Stomach smooth muscle (tissue), 2 donors: Measurements from ENCODE around the gene SMYD3.
"Not testable (repeated sequence)": the region's sequence is repeated elsewhere in the genome, so short reads cannot be mapped to it uniquely, and the experiment has no call there.

Experiments
- H3K27ac ChIP-seq: one replicate; pipeline ENCODE4 v1.7.0; 2013; ENCODE audit warnings: mild to moderate bottlenecking, low read length, inconsistent platforms
- H3K27me3 ChIP-seq, 2 donors: one replicate each; pipeline ENCODE4 v1.7.0; 2013; ENCODE audit warnings: low read length in 2 of 2; ENCODE audit not compliant: insufficient read depth in 2 of 2, control insufficient read depth in 1 of 2
- H3K36me3 ChIP-seq, 2 donors: one replicate each; pipeline ENCODE4 v1.7.0; 2013; ENCODE audit warnings: low read length in 2 of 2; ENCODE audit not compliant: control insufficient read depth in 2 of 2, insufficient read depth in 2 of 2
- H3K4me1 ChIP-seq: one replicate; pipeline ENCODE4 v1.7.0; 2013; ENCODE audit warnings: low read length; ENCODE audit not compliant: control insufficient read depth, insufficient read depth
- H3K4me3 ChIP-seq, 2 donors: one replicate each; pipeline ENCODE4 v1.7.0; 2013; ENCODE audit warnings: low read length in 2 of 2
- H3K9ac ChIP-seq, 2 donors: one replicate each; pipeline ENCODE4 v1.7.0; 2013; ENCODE audit warnings: low read length in 2 of 2, mild to moderate bottlenecking in 1 of 2
- H3K9me3 ChIP-seq, 2 donors: one replicate each; pipeline ENCODE4 v1.7.0; 2013; ENCODE audit warnings: low read length in 2 of 2; ENCODE audit not compliant: control insufficient read depth in 2 of 2
- donor health status: healthy.
- donor health status: Pancreatic carcinoma.

Gene SMYD3

DNA sequence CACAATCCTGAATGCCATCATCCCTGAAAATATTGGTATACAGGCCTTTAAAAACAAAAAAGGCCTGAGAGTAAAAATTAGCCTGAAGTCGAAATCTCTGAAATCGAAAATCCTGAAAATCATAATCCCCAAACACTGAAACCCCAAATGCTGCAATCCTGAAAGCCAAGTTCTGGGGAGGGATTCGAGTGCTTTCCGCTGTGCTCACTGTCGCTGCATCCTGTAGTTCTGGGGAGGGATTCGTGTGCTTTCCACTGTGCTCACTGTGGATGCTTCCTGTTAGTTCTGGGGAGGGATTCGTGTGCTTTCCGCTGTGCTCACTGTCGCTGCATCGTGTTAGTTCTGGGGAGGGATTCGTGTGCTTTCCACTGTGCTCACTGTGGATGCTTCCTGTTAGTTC, 435.5 kb downstream of the SMYD3 start:
- H3K9ac ChIP-seq, H3K4me1 ChIP-seq, H3K27ac ChIP-seq, H3K9me3 ChIP-seq, H3K4me3 ChIP-seq, H3K36me3 ChIP-seq, H3K27me3 ChIP-seq: not testable (repeated sequence)

DNA sequence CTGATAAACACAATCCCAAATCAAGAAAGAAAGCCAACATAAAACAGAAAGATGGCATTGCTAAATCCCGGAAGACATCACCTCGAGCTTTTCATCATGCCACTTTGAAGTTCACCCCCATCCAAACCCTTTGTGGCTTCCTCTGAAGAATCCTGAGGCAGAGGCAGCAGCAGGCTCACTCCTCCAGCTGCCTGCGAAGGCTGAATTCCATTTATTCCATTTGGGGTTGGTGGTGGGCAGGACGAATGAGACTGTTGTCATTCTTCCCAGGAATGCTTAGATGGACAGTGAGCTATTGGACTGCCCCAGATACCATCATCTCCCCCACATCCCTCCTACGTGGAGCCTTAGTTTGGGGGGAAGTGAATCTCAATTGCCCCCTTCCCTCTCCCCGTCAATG, 437.5 kb downstream of the SMYD3 start:
- Histone ChIP-seq H3K9me3 (no peaks in the 10 kb centered on the region), H3K9ac (no peak overlapping the region), H3K4me3 (no peak overlapping the region), H3K4me1 (no peaks in the 10 kb centered on the region), H3K36me3 (peaks cover 0 to 2% of the 10 kb centered on the region in 2 donors), H3K27me3 (no peaks in the 10 kb centered on the region), H3K27ac (no peak overlapping the region)

DNA sequence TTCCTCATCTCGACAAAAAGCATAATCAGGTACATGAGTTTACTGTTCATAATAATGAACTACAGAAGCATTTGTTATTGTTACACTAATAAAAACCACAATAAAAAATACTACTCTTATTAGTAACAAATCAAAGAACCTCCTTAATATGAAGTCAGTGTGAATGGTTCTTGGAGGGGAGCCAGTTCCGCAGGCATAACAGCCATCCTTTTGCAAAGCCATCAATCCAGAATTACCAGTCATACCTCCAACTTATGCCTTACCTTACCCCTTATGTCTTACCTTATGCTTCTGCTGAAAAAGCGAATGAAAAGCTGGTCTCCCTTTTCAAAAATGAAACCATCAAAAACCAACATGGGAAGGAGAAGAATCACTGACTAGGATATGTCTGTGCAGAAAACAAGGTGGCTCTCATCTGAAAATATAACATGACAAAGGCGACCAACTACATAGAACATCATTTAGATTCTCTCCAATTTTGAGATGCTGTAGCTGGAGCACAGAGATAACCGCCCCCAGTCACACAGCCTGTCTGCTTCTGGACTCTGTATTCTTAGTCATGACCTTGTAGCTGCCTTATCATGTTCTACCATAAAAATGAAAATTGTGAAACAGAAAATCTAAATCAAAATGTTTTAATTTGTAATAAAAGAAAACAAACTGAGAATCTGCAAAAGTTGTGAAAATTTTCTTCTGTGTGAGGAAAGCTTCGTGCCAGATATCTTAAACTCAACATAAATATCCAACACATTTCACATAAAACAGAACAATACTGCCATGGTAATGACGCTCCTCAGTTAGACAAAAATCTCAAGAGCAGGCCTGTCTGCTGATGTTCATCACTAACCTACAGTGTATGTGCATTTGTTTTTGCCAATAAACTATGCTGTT, 438.2 kb downstream of the SMYD3 start:
- Histone ChIP-seq H3K4me3 (no peak overlapping the region), H3K36me3 (peaks cover 0 to 2% of the 10 kb centered on the region in 2 donors), H3K27me3 (no peaks in the 10 kb centered on the region), H3K9me3 (no peaks in the 10 kb centered on the region), H3K27ac (no peak overlapping the region), H3K9ac (no peak overlapping the region), H3K4me1 (no peaks in the 10 kb centered on the region)

DNA sequence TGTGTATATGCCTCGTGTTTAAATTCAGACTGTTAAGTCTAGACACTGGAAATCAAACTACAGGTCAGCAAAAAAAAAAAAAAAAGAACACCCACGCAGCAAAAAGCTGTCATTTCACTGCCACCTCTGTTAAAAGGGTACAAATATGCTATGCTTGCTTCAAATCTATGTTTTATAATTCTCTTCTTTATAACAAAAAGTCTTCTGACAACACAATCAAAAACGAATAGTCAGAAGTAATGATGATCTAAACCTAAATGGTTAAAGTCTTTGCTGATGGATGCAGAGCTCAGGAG, 438.9 kb downstream of the SMYD3 start:
- no peak overlapping the region for H3K27ac ChIP-seq
- no peak overlapping the region for H3K9ac ChIP-seq
- no peaks in the 10 kb centered on the region for H3K9me3 ChIP-seq
- H3K27me3 ChIP-seq: no peaks in the 10 kb centered on the region
- no peak overlapping the region for H3K4me3 ChIP-seq
- H3K4me1 ChIP-seq: no peaks in the 10 kb centered on the region
- peaks cover 0 to 2% of the 10 kb centered on the region in 2 donors for H3K36me3 ChIP-seq

DNA sequence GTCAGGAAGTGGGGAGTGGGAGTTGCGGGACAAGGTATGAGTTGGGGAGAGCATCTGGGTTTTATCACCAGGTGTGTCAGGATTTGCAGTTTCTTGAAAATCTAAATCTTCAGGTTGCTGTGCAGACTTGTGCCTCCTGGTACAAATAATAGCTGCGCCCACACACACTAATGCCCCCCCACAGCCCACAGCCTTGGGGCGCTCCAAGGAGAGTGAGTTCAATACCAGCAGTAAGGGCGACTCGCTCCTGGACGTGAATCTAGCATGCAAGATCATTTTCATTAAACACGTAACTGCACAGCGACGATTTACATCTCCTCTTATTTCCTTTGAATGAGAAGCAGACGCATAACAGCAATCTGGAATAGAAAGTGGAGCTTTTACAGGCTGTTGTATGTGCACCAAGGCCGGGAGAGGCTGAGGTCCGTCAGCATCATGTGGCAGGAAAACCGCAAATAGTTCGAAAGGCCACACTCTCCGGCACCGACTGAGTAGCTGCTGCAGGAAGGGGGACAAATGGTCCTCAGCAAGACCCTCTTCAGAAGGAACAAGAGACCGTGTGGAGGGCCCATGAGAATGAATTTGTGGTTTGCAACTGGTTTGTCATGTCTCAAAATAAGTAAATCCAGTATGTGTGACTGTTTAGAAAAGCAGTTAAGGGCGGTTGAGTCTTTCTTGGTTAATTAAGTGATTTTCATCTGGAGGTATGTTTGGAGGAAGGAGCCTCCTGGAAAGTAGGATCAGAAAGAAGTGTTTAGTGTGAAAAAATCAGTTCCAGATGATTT, 439.5 kb downstream of the SMYD3 start:
- Histone ChIP-seq H3K9ac (no peak overlapping the region), H3K9me3 (no peaks in the 10 kb centered on the region), H3K27me3 (no peaks in the 10 kb centered on the region), H3K4me3 (no peak overlapping the region), H3K27ac (no peak overlapping the region), H3K4me1 (no peaks in the 10 kb centered on the region), H3K36me3 (peaks cover 0 to 2% of the 10 kb centered on the region in 2 donors)

DNA sequence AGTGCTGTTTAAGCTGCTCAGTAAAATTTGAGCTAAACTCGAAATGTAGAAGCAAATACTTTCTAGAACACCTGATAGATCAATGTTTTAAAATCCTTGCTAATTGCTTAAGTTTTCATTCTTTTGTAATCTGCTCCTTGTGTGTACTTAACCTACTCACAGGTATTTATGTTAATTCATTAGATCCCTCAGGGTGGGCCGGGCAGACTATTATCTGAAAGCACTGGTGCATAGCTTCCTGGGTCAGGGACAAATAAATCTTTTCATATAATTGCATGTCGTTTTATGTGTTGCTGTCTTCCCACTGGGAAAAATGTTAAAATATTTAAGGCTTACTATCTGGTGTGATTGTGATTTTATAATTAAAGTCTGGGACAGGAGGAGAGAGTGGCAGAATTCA, 440.5 kb downstream of the SMYD3 start:
- Histone ChIP-seq H3K4me1 (no peaks in the 10 kb centered on the region), H3K27me3 (no peaks in the 10 kb centered on the region), H3K36me3 (peaks cover 0 to 2% of the 10 kb centered on the region in 2 donors), H3K4me3 (no peak overlapping the region), H3K9me3 (no peaks in the 10 kb centered on the region), H3K27ac (no peak overlapping the region), H3K9ac (no peak overlapping the region)

DNA sequence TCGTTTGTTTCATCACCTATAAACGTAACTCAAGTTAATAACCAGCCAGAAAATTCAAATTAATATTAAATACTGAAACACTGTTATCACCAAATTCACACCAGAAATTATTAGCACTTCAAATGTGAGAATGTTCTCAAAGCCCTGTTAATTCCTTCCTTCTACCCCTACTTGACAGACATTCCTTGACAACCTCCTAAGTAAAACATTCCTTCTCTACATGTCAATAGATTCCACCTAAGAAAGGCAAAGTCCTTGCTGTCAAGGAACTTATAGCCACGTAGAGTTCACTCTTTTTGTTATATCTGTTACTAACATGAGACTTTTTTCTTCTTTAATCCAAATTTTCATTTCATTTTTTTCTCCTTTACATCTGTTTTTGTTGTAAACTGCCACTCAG, 441.5 kb downstream of the SMYD3 start:
- H3K4me1 ChIP-seq: no peaks in the 10 kb centered on the region
- peaks cover 0 to 2% of the 10 kb centered on the region in 2 donors for H3K36me3 ChIP-seq
- no peaks in the 10 kb centered on the region for H3K27me3 ChIP-seq
- no peak overlapping the region for H3K4me3 ChIP-seq
- no peak overlapping the region for H3K9ac ChIP-seq
- H3K9me3 ChIP-seq: no peaks in the 10 kb centered on the region
- no peak overlapping the region for H3K27ac ChIP-seq

DNA sequence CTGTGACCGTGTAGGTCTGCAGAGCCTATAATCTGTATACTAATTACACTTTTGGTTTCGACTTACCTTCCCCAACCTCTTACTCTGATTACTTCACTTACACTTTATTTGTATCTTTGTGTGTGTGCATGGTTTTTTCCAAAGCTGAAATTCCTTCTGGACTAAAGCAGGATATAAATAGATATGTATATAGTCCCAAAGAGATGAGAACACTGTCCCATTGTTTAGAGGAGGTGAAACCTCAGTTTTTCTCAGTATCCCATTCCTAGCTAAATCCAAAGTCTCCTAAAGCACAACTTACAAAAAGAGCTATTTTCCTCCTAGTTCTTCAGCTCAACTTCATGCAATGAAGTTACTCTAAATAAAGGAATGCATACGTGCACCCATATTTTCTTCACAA, 442.2 kb downstream of the SMYD3 start:
- peaks cover 0 to 2% of the 10 kb centered on the region in 2 donors for H3K36me3 ChIP-seq
- H3K9me3 ChIP-seq: no peaks in the 10 kb centered on the region
- H3K27ac ChIP-seq: no peak overlapping the region
- H3K27me3 ChIP-seq: no peaks in the 10 kb centered on the region
- H3K4me1 ChIP-seq: no peaks in the 10 kb centered on the region
- H3K9ac ChIP-seq: no peak overlapping the region
- H3K4me3 ChIP-seq: no peak overlapping the region

DNA sequence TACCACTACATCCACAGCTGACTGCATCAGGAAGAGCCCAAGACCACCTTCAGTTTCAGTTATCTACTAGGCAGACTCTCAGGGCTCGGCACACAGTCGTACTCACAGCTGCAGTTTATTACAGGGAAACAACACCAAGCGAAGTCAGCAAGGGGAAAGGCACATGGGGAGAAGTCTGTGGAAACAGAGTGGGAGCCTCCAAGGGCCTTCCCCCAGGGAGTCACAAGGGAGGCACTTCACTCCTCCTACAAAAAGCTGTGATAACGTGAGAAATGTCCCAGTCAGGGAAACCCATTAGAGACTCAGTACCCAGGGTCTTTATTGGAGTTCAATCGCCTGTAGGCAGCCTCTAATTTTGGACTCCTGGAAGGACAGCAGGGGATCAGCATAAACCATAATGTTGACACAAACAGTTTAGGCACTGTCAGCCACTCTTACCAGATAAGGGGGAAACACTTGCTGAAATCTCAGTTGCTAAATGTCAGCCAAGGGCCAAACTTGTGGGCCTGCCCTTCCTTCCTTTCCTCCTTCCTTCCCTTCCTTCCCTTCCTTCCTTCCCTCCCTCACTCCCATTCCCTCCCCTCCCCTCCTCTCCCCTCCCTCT, 444.0 kb downstream of the SMYD3 start:
- Histone ChIP-seq H3K27me3 (no peaks in the 10 kb centered on the region), H3K4me3 (no peak overlapping the region), H3K36me3 (no peaks in the 10 kb centered on the region), H3K9me3 (no peaks in the 10 kb centered on the region), H3K9ac (no peak overlapping the region), H3K27ac (no peak overlapping the region), H3K4me1 (no peaks in the 10 kb centered on the region)

DNA sequence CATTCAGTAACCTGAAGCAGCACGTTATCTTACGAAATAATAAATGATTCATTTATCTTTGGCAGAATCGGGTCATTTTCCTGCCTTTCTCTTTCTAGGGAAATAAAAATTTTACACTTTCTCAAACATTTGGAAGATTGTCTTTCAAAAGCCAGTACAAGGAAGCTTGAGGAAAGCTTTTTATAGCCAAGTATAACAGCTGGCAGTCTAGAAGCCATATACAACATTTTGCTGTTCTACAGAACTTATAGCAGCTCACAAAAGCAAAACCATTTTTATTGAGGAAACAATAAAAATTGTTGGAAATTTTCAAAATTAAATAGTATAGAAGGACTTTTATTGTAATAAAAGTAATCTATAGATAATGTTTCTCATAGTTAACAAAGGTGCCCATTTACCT, 448.6 kb downstream of the SMYD3 start:
- Histone ChIP-seq H3K27me3 (no peaks in the 10 kb centered on the region), H3K9me3 (no peaks in the 10 kb centered on the region), H3K4me3 (no peak overlapping the region), H3K9ac (no peak overlapping the region), H3K36me3 (no peaks in the 10 kb centered on the region), H3K4me1 (no peaks in the 10 kb centered on the region), H3K27ac (no peak overlapping the region)

DNA sequence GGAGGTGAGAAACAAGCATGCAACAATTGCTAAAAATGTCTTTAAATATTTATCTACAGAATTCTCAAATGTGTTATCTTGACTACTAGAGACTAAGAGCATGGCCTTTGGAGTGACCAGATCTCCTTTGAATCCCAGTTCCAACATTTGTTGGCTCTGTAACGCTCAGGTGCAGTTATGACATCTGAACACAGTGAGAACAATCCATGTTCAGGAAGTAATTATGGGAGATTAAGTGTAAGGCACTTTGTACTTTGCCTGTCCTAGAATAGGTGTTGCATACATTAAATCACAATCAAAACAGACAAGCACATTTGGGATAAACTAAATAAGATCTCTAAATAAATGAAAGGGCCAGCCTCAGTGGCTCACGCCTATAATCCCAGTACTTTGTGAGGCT, 454.5 kb downstream of the SMYD3 start:
- Histone ChIP-seq H3K27me3 (no peaks in the 10 kb centered on the region), H3K9me3 (no peaks in the 10 kb centered on the region), H3K4me3 (no peak overlapping the region), H3K36me3 (no peaks in the 10 kb centered on the region), H3K4me1 (no peaks in the 10 kb centered on the region), H3K9ac (no peak overlapping the region), H3K27ac (no peak overlapping the region)
